ENCODE data around the gene SPATA19.
"Not testable (repeated sequence)": the region's sequence is repeated elsewhere in the genome, so short reads cannot be mapped to it uniquely, and the experiment has no call there.

Gene SPATA19

GRCh38 chr11:133845413-133845812 is at the start of gene SPATA19:
SPATA19 (minus strand) TSS chr11:133845513; CDS start chr11:133845446, 67 bp downstream.
- no peak for DNase-seq

DNA sequence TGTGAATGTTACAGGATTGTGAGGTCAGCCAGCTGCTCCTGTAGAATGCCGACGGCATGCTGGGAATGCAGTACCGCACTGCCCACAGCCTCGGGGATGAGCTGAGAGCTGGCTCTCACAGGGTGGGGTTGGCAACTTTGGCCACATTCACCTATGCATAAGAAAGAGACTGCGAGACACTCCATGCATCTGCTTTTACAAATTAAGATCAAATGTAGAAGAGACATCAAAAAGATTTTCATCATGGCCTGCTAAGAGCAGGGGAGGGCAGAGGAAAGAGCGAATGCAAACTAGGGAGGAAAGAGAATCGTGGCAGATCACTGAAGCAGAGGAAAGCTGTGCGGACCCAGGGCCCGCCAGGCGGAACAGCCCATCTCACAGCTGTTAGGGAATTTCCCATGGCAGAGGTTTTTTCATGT is 49.8 kb upstream of the SPATA19 start:
- DNase-seq = no peak

- DNase-seq = no peak
These were observed 48.1 kb upstream of the SPATA19 start for GRCh38 chr11:133893381-133893780.

- DNase-seq = no peak
These were observed 47.5 kb upstream of the SPATA19 start for GRCh38 chr11:133892584-133893380.

DNA sequence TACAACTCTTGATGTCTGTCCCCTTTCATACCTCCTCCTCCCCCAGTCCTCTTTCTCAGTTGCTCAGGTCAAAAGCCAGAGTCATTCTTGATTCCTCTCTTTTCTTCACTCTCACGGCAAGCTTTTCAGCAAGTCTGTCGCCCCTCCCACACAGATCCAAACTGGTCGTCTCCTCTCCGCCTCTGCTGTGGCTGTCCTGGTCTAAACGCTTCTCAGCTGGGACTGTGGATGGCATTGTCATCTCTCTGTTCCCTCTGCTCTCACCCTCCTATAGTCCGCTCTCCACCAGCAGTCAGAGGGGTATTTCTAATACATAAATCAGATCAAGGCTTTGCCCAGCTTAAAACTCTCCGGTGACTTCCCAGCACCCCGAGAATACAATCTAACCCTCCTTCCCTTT is 46.8 kb upstream of the SPATA19 start:
- no peak for DNase-seq

DNA sequence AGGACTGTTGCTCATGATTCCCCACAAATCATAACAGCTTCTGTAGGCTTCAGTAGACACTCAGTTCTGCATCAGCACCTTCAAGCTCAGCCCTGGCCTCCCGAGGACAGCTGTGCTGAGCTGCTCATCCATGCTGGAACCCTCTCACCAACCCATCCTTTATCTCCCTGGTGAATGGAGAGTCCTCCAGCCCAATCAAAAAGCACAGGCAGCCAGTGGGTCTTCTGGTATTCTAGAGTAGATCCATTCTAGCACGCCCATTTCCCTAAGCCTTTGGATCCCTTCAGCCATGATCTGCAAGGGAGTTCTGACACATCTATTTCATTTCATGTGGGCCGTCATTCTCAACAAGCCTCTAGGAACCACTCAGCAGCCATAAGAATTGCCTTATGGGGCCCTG is 44.6 kb upstream of the SPATA19 start:
- no peak for DNase-seq

GRCh38 chr11:133889188-133889587 is 43.9 kb upstream of the SPATA19 start:
- DNase-seq = no peak

- DNase-seq = no peak
These were observed 42.5 kb upstream of the SPATA19 start for GRCh38 chr11:133887692-133888332.

DNA sequence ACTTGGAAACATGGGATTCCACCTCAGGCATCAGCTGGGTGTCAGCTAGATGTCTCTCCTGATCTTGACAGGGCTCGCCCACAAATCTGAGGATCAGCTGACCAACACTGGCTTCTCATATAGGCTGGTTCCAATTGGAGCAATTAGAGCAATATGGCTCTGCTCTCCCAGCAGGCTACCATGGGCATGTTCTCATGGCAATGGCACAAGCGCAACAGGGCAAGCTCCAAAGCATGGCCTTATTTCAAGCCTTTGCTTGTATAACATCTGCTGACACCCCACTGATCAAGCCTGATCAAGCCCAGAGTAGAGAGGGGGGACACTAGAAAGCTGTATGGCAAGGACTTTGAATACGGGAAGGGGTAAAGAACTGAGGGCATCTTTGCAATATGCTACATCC is 40.7 kb upstream of the SPATA19 start:
- DNase-seq = no peak

GRCh38 chr11:133872160-133872559 is 26.8 kb upstream of the SPATA19 start:
- no peak for DNase-seq

DNA sequence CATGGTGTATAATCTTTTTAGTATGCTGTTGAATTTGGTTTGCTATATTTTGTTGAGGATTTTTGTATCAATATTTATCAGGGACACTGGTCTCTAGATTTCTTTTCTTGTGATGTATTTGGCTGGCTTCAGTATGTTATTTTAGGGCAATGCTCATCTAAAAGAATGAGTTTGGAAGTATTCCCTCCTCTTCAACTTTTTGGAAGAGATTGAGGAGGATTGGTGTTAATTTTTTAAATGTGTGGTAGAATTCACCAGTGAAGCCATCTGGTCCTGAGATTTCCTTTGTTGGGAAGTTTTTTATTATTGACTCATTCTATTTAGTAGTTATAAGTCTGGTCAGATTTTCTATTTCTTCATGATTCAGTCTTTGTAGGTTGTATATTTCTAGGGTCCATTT is 22.1 kb upstream of the SPATA19 start:
- no peak for DNase-seq

DNA sequence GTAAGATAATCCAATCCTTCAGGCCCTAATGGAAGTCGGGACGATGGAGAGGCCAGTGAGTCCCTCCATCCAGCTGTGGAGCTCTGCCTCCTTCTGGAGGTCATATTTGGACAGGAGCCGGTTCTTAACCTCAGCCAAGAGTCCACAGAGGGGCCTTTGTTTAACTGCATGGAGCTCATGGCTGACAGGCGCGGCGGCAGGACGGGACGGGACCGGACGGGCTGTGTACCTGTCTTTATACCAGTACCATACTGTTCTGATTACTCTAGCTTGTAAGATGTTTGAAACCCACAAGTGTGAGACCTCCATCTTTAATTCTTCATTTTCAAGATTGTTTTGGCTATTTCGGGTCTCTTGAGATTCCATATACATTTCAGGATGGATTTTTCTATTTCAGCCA is 20.2 kb upstream of the SPATA19 start:
- DNase-seq = no peak

GRCh38 chr11:133864756-133865155 is 19.4 kb upstream of the SPATA19 start:
- no peak for DNase-seq

GRCh38 chr11:133860151-133860550 is 14.8 kb upstream of the SPATA19 start:
- no peak for DNase-seq

DNA sequence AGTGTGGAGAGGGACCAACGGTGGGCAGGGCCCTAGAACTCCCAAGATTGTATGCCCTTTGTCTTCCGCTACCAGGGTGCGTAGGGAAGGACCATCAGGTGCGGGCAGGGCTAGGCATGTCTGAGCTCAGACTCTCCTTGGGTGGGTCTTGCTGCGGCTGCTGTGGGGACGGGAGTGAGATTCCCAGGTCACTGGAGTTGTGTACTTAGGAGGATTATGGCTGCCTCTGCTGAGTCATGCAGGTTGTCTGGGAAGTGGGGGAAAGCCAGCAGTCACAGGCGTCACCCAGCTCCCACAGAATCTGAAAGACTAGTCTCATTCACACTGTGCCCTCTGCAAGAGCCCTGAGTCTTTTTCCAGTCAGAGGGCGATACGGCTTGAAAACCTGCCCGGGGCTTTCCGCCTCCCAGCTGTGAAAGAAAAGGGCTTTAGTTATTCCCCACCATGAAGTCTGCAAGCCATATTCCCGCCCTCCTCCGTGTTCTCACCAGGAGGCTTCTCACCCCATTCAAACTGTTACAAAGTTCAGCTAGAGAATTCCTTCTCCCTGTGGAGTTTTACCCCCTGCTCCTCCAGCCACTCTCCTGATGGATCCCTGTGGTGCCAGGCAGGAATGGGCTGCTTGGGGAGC is 9.1 kb upstream of the SPATA19 start:
- DNase-seq = not testable (repeated sequence)

DNA sequence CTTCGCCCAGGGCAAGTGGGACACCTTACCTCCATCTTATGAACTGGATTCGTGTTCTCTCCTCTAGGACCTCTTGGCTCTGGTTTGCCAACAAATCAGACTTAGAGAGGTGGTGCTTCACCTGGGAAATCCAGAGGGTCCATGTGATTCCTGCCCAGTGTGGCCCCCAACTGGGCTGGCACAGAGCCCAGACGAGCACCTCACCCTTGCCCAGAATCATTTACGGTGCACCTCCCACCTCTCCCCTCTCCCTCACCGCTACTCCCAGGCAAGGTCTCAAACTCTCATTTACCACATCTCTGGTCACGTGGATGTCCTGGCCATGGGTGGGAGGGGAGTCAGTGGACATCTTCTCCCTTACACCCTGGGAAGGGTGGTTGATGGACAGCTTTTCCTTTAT is 1.1 kb downstream of the SPATA19 start:
- DNase-seq = peak in 2 of 3 experiments; percentile 17 to 42

DNA sequence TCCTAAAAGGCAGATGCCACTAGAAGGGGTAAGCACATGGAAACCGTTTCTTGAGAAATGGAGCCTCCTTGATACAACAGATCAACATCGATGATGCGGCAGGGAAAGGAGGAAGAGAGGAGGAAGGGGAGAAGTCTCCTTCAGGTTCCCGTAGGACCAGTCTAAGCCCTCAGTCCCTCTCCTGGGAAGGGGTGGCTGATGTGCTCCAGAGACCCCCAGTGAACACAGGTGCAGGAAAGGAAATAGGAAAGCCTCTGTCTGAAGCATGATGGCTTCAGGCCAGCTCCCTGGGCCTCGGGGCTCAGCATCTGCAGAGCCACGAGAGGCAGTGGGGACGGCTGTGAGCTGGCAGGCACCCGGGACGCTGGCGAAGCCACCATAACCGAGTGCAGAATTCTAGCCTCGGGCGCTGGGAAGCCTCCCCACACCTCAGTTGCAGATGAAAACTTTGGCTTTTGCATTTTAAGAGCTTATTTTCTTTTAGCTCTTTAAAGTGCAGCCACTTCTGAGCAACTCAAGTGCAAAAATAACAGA is 1.8 kb downstream of the SPATA19 start:
- DNase-seq = no peak

- no peak for DNase-seq
These were observed 2.6 kb downstream of the SPATA19 start for GRCh38 chr11:133842730-133843129.

- no peak for DNase-seq
These were observed 3.3 kb downstream of the SPATA19 start for GRCh38 chr11:133842053-133842452.

GRCh38 chr11:133841279-133842043 is 3.9 kb downstream of the SPATA19 start:
- no peak for DNase-seq

- DNase-seq = no peak
These were observed 4.8 kb downstream of the SPATA19 start for GRCh38 chr11:133840479-133840941.

DNA sequence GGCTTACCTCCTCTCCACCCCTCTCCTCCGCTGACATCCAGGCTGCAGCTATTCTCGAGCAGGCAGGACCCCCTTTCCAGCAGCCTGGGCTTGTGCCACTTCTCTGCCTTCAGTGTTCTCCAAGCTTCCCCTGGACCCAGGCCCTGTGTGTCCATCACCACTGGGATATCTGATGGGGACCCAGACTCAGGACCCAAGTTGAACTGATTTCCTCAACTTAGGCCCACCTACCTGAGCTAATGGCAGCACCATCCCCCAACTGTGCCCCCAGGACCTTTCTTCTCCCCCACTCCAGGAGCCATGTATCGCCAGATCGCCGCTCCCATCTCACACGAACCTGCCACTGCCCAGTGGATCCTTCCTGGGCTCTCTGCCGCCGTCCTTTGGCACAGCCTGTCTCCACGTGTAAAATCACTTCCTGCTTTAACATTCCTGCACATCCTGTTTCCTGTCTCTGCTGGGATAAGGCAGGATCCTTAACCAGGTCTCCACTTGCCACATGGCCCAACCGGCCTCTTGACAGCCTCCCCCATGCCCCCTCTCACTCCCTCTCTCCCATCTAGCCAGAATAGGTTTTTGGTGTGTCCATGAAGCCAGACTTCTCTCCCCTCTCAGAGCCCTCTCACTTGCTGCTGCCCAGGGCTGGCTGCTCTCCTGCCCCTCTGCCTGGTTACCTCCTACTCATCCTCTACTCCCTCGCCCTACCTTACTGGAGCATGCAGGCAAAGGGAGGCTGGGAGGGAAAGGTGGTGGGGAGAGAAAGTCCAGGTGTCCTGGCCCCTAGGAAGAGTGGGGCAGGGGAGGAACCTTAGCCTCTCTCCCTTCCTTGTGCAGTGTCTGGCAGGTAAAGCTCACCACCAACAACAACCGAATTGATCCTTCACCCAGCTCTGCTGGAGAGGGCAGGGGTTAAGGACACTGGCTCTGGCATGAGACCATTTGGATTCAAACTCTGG is 9.4 kb downstream of the SPATA19 start:
- DNase-seq = no peak

Measured in NCI-H1417 (cell line).